GM23248 (cell line): Measurements from ENCODE around the gene COA8. TPM values are rescaled to one million over a fixed set of nuclear protein-coding genes. Genes with fewer than 3 reads are reported as not detected.

Source experiments
- DNase-seq: peaks from one replicate; pipeline ENCODE4 v3.0.0-alpha.2; 2015
- H2AFZ ChIP-seq: fragments of 200-600 bp; sonication (generic); 2 replicates; pipeline ENCODE4 v1.6.1; 2016; ENCODE audit warnings: antibody characterized with exemption
- H3F3A ChIP-seq: fragments of 200-600 bp; sonication (generic); 2 replicates; pipeline ENCODE4 v1.6.1; 2016; ENCODE audit warnings: mild to moderate bottlenecking, antibody characterized with exemption, mixed run types; ENCODE audit not compliant: insufficient read depth
- H3K27ac ChIP-seq: fragments of 200-600 bp; sonication (generic); 2 replicates; pipeline ENCODE4 v1.5.1; 2016; ENCODE audit warnings: mild to moderate bottlenecking
- H3K27me3 ChIP-seq: fragments of 200-600 bp; sonication (generic); replicated peaks from 2 replicates; pipeline ENCODE4 v1.6.1; 2016; ENCODE audit warnings: mild to moderate bottlenecking; ENCODE audit not compliant: insufficient read depth
- H3K36me3 ChIP-seq: fragments of 200-600 bp; sonication (generic); 2 replicates; pipeline ENCODE4 v1.6.1; 2016; ENCODE audit warnings: low read depth, mild to moderate bottlenecking
- H3K4me1 ChIP-seq: fragments of 200-600 bp; sonication (generic); 2 replicates; pipeline ENCODE4 v1.6.1; 2016; ENCODE audit warnings: mild to moderate bottlenecking; ENCODE audit not compliant: insufficient read depth
- H3K4me2 ChIP-seq: fragments of 200-600 bp; sonication (generic); one replicate; pipeline ENCODE4 v1.6.1; 2016; ENCODE audit warnings: mild to moderate bottlenecking; ENCODE audit not compliant: unreplicated experiment
- H3K4me3 ChIP-seq: fragments of 200-600 bp; sonication (generic); 2 replicates; pipeline ENCODE4 v1.5.1; 2016; ENCODE audit warnings: mild to moderate bottlenecking
- H3K79me2 ChIP-seq: fragments of 200-600 bp; sonication (generic); 2 replicates; pipeline ENCODE4 v1.6.1; 2016; ENCODE audit warnings: mild to moderate bottlenecking; ENCODE audit not compliant: insufficient read depth
- H3K9ac ChIP-seq: fragments of 200-600 bp; sonication (generic); 2 replicates; pipeline ENCODE4 v1.6.1; 2016; ENCODE audit warnings: mild to moderate bottlenecking
- H3K9me2 ChIP-seq: fragments of 200-600 bp; sonication (generic); 2 replicates; pipeline ENCODE4 v1.6.1; 2016; ENCODE audit warnings: mixed run types, mild to moderate bottlenecking, moderate library complexity; ENCODE audit not compliant: insufficient read depth
- H3K9me3 ChIP-seq: fragments of 200-600 bp; sonication (generic); one replicate; pipeline ENCODE4 v1.6.1; 2017; ENCODE audit warnings: low read depth
- H4K20me1 ChIP-seq: fragments of 200-600 bp; sonication (generic); 2 replicates; pipeline ENCODE4 v1.6.0; 2016; ENCODE audit not compliant: insufficient read depth
- EZH2 ChIP-seq: fragments of 200-600 bp; sonication (generic); IDR thresholded peaks from 2 replicates; pipeline ENCODE4 v1.6.1; 2018; ENCODE audit warnings: antibody characterized with exemption, mild to moderate bottlenecking; ENCODE audit not compliant: insufficient read depth, poor library complexity, severe bottlenecking
- EZH2phosphoT487 ChIP-seq: fragments of 200-600 bp; sonication (generic); IDR thresholded peaks from 2 replicates; pipeline ENCODE4 v1.6.1; 2018; ENCODE audit warnings: antibody characterized with exemption, moderate library complexity, mild to moderate bottlenecking, low read depth; ENCODE audit not compliant: insufficient read depth
- WGBS, 2 experiments: methylation state at CpG; one replicate each; pipeline ENCODE4 v1.1.6; 2015 to 2017; ENCODE audit warnings: low lambda C conversion rate in 2 of 2, low coverage in 1 of 2; ENCODE audit errors: missing lambda C conversion rate in 2 of 2; 5-methylcytosine and 5-hydroxymethylcytosine counted together
- in situ Hi-C: fragments of 300-500 bp; cut with MboI; formaldehyde crosslinking; loops from 2 replicates; pipeline ENCODE4 v1.15.0; 2020
- polyA plus RNA-seq: library from polyadenylated mRNA; unstranded; fragments of >200 nt; fragmentation: Nextera tagmentation; extraction: Ambion mirVana; gene quantifications from 2 replicates; pipeline ENCODE4 v1.2.1, GENCODE V29; 2016
- total RNA-seq: library from RNA; depleted of rRNA; stranded (reverse); fragments of >200 nt; shearing (Covaris generic); gene quantifications from 2 replicates; pipeline ENCODE4 v1.2.3, GENCODE V29; 2014

The COA8 gene
- total and polyA plus RNA-seq, 2 experiments from 2014 or later, result 28.9 to 96.3 TPM

DNA sequence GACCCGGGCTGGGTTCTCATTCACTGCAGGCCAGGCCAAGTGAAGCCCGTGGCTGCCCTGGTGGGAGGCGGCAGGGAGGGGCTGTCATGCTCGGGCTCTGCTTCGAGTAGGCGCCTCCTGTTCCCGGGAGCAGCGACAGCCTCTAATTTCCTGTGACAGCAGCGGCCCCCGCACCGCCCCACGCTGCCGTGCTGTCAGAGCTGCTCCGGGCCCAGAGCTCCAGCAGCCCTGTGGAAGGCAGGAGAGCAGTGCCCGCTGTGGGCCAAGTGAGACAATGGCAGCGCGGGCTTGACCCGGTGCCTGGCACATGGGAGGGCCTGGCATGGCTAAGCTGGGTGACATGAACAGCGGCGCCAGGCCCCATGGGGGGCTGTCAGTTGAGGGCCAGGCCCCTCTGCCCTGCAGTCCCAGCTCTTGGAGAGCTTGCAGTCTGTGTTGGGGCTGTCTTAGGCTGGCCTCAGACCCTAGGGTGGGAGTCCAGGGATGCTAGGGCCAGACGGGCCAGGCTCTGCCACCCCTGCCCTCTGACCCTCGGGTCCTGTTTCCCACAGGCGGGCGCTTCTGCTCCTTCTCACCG lies 28.7 kb upstream of the COA8 start:
- H4K20me1 ChIP-seq, result no peaks in the 10 kb centered on the region
- H3K27me3 ChIP-seq, result no peaks in the 10 kb centered on the region
- WGBS, 2 experiments, result 88 to 91% methylated on average over 23 to 24 of the region's 25 CpGs
- no peaks in the 10 kb centered on the region for H3K36me3 ChIP-seq
- H3K27ac ChIP-seq, result no peak overlapping the region
- no peak overlapping the region for H3K4me2 ChIP-seq
- in situ Hi-C loops, result no loop called here
- no peak overlapping the region for H2AFZ ChIP-seq
- H3K9me3 ChIP-seq, result no peaks in the 10 kb centered on the region
- peaks cover 30% of the 10 kb centered on the region for H3K79me2 ChIP-seq
- H3K4me3 ChIP-seq, result no peak overlapping the region
- no peak for DNase-seq
- no peaks in the 10 kb centered on the region for H3K9me2 ChIP-seq
- H3K4me1 ChIP-seq, result 0 out of 2 replicates have a peak, but pooled peaks cover 7% of the 10 kb centered on the region
- no peaks in the 10 kb centered on the region for H3F3A ChIP-seq
- H3K9ac ChIP-seq, result no peak overlapping the region
- TF ChIP-seq EZH2, result no peak

DNA sequence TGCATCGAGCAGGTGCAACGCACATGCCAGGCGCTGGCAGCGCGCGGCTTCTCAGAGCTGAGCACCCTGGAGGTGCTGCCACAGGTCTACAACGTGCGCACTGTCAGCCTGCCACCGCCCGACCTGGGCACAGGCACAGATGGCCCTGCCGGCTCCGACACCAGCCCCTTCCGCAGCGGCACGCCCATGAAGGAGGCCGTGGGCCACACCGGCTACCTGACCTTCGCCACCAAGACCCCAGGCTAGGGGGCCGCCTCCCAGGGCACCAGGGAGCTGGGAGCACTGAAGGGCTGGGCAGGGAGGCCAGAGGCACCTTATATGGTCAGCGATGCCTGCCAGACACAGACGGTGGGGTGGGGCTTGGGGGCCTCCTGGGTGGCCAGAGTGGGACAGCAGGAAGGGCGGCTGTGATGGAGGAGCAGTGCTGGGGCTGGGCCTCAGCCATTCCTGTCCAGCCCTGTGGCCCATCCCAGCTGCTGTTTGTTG lies 28.1 kb upstream of the COA8 start:
- Histone ChIP-seq H3K27me3 (no peaks in the 10 kb centered on the region), H3K79me2 (peaks cover 24% of the 10 kb centered on the region), H3K27ac (no peak overlapping the region), H2AFZ (no peak overlapping the region), H3K36me3 (no peaks in the 10 kb centered on the region), H3K4me1 (0 out of 2 replicates have a peak, but pooled peaks cover 7% of the 10 kb centered on the region), H3K9me3 (no peaks in the 10 kb centered on the region), H3F3A (no peaks in the 10 kb centered on the region), H3K9ac (no peak overlapping the region), H4K20me1 (no peaks in the 10 kb centered on the region), H3K9me2 (no peaks in the 10 kb centered on the region), H3K4me3 (no peak overlapping the region), H3K4me2 (no peak overlapping the region)
- WGBS, 2 experiments, result 93 to 94% methylated on average over 17 to 22 of the region's 22 CpGs
- no peak for DNase-seq
- TF ChIP-seq EZH2, result no peak
- TF ChIP-seq EZH2phosphoT487, result no peak
- in situ Hi-C loops, result no loop called here

DNA sequence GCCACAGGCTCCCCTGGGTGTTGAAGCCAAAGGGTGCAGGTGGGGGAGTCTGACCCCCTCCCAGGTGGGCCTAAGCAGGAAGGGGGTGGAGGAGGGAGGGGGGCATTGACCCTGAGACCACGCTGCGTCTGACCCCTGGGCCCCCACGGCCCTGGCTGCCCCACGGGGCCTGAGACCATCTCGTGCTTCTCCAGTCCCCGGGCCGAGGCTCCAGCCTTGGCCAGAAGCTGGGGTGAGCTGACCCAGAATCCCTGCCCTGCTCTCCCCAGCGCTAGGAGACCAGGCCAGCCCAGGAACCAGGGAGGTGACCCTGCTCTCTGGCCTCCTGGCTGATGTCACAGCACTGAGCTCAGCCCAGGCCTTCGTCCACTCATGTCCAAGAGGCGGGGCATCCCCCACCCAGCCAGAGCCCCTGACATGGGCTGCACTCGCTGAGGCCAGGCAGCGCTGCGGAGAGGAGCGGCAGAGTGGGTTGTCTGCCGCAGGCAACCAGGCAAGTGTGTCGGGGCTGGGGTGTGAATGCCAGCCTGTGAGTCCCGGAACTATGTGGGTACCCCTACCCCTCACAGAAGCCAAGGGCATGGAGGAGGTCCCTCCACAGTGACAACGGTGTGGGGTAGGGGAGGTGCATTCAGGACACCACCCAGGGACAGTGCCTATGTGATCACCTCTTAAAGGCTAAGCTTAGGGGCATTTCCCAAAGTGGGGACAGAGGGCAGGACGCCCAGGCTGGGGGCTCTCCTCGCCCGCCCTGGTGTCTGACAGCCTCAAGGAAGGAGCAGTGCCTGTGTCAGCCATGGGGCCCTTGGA lies 27.5 kb upstream of the COA8 start:
- TF ChIP-seq EZH2phosphoT487 (no peak), EZH2 (no peak)
- Histone ChIP-seq H3K9me3 (no peaks in the 10 kb centered on the region), H3K9ac (no peak overlapping the region), H3K27ac (no peak overlapping the region), H3K9me2 (no peaks in the 10 kb centered on the region), H3F3A (peaks cover 5% of the 10 kb centered on the region; the same call in 1 of the 2 replicates), H3K4me3 (no peak overlapping the region), H3K27me3 (no peaks in the 10 kb centered on the region), H2AFZ (no peak overlapping the region), H3K4me2 (no peak overlapping the region), H3K4me1 (peaks cover 5% of the 10 kb centered on the region), H3K36me3 (no peaks in the 10 kb centered on the region), H3K79me2 (peaks cover 18% of the 10 kb centered on the region), H4K20me1 (no peaks in the 10 kb centered on the region)
- no peak for DNase-seq
- in situ Hi-C loops, result no loop called here
- WGBS, 2 experiments, result 88 to 89% methylated on average over 14 to 19 of the region's 21 CpGs

DNA sequence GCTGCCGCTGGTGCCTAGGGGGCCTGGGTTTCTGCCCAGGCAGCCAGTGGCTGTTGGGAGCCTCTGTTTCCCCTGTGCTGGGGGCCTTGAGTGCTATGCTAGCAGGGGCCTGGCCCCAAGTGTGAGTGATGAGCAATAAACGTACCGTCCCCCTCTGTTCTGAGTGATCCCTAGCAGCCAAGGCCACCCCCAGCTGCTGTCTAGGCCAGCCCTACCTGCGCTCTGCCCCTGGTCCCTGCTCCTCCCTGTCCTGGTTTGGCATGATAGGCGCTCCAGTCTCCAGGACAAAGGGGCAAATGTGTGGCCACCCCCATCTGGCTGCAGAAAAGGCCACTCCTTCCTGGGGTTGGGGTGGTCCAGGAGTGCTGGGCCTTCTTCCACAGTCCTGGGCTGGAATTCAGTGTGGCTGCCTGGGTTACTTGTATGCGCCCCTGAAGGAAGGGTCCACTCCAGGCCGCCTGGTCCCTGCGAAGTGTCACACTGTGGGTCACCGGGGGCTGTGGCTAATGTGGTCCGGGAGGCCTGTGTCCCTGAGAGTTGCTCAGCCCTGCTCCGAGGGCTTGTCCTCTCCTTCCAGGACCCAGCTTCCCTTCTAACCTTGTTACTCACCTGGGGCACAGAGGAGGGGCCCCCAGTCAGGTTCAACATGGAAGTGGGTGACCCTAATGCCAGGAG lies 26.7 kb upstream of the COA8 start:
- Histone ChIP-seq H3F3A (peaks cover 6% of the 10 kb centered on the region; the same call in 1 of the 2 replicates), H3K27me3 (no peaks in the 10 kb centered on the region), H4K20me1 (no peaks in the 10 kb centered on the region), H2AFZ (no peak overlapping the region), H3K79me2 (peaks cover 10% of the 10 kb centered on the region), H3K9ac (no peak overlapping the region), H3K9me2 (no peaks in the 10 kb centered on the region), H3K4me3 (no peak overlapping the region), H3K4me2 (no peak overlapping the region), H3K9me3 (no peaks in the 10 kb centered on the region), H3K27ac (no peak overlapping the region), H3K36me3 (no peaks in the 10 kb centered on the region), H3K4me1 (peaks cover 11% of the 10 kb centered on the region)
- no peak for DNase-seq
- TF ChIP-seq EZH2 (no peak), EZH2phosphoT487 (no peak)
- WGBS, 2 experiments, result 84 to 87% methylated on average over 11 of the region's 11 CpGs
- in situ Hi-C loops, result no loop called here
